DMS 273 (cell line): Measurements from ENCODE around the gene TECPR2.

ENCODE experiments used
- DNase-seq: peaks from one replicate; lab custom pipeline; 2025; ENCODE audit not compliant: unreplicated experiment; lab: John Stamatoyannopoulos, UW

TECPR2 gene

DNA sequence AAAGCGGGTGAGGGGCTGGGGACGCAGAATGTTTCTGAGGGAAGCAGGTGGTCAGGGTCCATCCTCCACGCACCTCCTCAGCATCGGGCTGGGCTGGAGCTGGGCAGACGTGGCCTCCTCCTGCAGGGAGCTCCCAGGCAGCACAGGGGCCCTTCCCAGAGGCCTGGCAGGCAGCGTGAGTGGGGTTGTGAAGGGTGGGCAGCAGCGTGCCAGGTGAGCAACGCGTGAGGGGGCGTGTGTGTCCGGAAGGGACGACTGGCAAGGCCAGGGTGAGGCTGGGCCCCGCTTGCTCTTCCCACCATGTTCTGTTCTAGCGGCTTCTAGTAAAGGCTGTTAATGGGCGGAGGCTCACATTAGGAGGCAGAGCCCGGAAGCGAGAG, 129.8 kb downstream of the TECPR2 start:
- DNase-seq, result no peak

DNA sequence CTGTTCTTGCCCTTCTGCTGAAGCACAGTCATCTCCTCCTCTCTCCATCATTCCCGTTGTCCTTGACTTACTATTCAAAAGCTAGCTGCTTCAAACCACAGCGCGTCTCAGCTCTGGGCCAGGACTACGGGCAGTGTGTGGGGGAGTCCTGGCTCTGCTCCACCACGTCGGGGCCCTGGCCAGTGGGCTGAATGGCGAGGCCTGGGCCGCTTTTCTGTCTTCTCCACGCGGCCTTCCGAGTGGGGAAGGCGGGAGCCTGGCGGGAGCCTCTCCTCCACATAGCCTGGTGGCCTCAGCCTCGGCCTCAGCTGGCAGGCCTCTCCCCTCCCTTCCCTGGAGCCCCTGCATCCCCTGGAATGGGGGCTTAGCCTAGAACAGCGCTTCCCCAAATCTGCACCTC, 130.4 kb downstream of the TECPR2 start:
- no peak for DNase-seq

DNA sequence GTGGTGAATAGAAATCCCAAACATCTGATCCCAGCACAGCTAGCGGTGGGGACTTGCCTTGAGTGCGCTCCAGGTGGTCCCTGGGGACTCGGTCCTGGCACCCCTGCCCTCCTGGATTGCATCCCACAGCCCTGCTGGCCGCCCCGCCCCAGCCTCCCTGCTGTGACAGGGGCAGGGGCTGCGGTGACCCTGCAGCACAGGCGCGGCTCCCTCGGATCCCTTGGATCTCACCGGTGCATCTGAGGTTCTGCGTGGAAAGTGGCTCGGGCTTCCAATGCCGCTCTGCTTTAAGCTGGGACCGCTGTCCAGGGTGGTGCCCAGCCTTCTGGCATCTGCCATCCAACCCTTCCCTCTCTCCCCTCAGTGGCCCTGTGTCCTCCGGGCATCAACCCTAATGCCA, 130.8 kb downstream of the TECPR2 start:
- DNase-seq, result no peak

DNA sequence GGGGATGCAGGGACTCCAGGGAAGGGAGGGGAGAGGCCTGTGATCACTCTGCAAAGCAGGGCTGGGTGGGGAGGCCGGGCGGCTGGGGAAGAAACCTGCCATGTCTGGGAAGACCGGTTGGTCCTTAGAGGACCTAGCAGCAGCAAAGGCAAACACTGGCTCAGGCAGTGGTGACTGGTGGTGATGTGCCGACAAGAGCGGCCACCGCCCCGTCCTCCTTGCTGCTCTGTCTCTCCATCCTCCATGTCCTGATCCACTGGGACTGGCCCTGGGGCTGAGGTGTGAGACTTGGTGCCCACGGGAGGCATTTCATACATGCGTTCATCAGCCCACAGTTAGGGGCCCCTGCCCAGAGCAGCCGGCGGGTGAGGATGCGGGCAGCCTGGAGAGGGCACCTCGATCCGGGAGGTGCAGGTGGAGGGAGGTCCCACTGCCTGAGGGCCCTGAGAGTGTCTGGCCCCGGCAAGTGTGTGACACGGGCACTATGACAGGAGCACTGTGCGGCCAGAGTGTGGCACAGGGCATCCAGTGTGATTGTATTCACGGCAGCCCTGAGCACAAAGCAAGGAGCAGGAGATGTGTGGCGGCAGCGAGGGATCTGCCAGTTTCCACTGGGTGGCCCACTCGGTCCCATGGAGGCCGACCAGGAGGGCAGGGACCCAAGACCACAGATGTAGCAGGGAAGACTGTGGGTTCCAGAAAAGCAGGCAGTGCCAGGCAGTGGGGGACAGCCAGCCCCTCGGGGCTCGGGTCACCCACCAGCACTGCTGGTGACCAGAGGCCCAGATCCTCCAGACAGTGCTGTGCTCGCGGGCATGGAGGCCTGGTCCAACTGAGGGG, 133.0 kb downstream of the TECPR2 start:
- no peak for DNase-seq

DNA sequence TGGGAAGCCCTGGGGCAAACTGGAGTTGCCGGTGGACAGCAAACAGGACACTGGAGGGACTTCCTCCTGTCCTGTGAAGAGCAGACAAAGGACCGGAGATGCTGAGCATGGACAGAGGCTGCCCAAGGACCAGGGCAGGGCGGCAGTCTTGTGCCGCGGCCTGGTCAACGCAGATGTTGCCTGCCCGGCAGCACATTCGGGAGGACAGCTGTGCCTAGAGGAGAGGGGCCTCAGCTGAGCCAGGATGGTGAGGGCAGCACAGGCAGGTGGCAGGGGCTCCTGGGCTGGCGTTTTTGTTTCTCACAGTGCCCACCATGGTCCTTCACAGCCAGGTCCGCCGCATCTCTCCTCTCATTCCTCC, 133.6 kb downstream of the TECPR2 start:
- no peak for DNase-seq

DNA sequence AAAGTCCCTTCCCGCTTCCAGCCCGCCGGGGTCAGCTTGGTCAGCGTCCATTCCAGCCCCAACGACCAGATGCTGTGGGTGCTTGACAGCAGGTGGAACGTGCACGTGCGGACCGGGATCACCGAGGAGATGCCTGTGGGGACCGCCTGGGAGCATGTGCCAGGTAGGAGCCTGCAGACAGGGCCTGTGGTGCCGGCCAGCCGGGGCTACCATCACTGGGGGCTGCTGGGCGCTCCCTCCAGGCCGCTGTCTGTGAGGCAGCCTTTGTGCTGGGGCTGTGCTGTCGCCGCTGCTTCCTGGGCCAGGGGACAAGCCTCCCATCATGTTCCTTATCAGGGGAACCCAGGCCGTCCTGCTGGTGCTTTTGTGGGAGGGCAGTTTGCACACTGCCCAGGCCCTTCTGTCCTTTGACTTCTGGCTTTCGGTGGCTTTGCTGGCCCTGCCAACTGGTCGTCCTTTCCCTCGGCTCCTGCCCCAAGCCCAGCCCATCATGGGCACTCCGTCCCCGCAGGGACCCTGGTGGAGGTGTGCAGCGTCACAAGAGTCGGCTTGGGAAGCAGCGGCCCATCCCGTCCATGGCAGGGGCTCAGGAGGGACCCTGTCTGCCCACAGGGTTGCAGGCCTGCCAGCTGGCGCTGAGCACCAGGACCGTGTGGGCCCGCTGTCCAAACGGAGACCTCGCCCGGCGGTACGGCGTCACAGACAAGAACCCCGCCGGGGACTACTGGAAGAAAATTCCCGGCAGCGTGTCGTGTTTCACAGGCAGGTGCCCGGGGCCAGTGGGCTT, 134.4 kb downstream of the TECPR2 start:
- DNase-seq, result no peak

DNA sequence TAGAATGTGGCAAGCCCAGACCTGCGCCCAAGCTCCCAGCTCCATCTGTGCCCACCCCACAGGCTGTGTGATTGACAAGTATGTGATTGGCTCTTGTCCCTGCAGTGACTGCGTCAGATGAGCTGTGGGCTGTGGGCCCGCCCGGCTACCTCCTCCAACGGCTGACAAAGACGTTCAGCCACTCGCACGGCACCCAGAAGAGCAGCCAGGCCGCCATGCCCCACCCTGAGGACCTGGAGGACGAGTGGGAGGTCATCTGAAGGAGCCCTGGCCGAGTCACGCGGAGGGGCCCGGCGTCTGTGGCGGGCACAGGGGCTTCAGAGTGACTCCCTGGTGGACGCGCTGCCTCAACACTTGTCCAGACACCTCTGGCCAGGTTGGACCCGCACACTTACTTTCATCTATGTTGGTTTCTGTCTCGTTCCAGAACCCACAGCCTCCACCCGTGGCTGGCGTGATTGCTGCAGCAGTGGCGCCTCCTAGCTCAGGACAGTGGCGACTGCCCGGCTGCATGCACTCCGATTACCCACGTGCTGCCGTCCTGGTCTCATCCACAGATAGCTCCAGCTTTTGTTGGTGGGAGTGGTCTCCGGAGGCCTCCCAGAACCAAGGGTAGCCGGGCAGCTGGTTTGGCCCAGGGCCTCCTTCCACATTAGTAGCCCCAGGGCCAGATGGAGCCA, 135.4 kb downstream of the TECPR2 start:
- peak; percentile 29 for DNase-seq

DNA sequence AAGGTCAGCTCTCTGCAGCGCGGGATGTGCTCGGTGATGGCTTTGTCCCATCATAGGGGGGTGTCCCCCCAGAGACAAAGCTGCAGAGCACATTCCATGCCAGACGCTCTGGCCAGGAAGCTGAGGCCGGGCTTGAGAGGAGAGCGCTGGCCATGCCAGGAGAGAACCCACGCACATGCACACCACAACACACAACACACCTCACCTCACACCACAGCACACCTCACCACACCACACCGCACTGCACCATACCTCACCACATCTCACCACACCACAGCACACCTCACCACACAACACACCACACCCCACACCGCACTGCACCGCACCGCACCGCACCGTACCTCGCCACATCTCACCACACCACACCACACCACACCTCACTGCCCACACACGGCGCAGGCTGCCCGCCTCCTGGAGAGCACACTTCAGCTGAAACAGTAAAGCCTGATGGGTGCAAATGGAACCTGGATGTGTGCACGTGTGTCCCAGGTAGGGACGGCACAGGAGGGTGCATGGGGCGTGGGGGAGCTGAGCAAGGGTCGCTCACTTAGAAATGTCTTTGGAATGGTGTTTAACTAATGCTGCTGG, 136.0 kb downstream of the TECPR2 start:
- DNase-seq, result no peak

DNA sequence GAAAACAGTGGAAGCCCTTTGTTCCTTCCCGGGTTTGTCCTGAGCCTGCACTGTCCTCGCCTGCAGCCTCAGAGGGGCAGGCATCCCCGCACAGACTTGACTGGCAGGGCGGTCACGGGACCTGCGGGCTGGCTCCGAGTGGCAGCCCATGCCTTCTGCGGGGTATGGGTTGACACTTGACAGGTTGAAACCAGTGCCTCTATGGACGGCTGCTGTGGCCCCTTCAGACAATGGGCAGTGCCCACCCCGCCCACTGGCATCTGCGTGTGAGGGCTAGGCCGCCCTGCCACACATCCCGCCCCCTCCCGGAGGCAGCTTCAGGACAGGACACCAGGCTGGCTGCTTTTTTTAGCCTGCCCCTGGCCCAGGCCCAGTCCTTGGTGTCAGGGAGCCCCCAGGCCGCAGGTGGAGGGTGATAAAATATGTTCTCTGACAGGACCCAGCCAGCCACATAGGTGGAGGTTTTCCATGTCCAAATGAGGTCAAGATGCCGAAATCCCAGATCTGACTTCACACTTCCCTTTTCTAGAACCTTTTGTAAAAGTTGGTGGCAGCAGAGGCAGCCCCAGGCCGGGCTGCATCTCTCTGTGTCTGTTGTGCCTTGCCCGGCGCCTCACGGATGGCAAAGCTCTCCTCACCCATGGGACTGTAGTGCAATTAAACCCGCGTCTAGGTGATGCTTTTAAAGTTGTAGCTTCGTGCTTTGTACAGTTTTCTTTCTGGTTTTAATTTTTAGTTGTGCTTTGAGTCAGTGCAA, 136.8 kb downstream of the TECPR2 start:
- no peak for DNase-seq

DNA sequence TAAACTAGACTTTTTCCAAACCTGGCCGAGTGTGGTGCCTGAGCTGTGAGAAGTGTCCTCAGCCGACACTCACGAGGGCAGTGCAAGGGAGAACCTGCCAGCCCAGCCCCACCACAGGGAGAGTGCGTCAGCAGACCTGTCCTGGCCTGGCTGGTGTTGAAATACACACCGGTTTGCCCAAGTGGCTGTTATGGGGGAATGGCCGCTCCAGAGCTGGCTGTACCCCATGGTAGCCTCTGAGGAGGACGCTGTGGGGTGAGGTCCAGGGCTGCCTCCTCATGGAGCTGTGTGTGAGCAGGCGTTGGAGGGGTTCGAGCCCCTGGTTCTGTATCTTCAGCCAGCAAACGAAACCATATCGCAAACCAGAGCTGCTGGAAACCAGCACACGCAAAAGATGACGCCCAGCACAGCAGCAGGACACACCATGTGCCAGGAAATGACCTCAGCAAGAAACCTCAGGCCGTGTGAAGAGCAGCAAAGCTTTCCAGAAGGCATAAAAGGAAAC, 137.5 kb downstream of the TECPR2 start:
- no peak for DNase-seq

DNA sequence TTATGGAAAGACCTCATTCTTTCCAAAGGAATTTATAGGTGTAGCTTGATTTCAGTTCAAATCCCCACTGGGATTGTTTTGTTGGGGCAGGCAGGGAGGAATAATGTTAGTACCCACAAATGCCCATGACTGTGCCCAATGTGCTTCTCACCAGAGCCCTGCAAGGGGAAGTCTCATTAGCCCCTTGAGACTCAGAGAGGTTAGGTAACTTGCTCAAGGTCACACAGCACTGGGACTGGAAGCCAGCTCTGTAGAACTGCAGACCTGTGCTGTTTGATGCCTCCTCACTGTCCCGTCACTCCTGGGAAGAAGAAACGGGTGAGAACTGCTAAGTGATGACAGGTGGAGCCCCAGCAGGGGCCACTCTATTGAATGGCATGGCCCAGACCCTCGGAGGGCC, 138.0 kb downstream of the TECPR2 start:
- no peak for DNase-seq

DNA sequence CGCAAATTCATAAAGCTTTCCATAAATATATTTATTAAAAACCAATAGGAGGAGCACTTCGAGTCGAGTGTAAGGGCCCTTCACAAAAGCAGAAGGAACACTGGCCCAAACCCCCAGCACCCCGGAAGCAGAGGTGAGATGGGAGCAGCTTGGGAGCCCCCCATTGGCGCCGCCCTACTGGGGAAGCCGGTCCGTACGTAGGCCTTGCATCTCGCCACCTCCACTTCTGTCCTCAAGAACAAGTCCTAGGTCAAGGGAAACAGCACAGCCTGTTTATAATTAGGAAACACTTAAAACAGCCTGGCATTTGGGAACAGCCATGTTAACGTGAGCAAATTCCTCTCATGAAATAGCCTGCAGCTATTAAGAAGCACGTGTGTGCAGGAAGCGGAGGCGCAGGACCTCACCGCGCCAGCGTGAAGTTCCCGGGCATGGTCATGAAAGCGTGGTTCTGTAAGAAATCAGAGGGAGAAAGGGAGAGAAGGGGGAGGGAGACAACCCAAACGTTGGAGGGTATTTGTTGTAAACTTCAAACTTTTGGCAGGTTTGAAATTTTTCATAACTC, 139.1 kb downstream of the TECPR2 start:
- no peak for DNase-seq

DNA sequence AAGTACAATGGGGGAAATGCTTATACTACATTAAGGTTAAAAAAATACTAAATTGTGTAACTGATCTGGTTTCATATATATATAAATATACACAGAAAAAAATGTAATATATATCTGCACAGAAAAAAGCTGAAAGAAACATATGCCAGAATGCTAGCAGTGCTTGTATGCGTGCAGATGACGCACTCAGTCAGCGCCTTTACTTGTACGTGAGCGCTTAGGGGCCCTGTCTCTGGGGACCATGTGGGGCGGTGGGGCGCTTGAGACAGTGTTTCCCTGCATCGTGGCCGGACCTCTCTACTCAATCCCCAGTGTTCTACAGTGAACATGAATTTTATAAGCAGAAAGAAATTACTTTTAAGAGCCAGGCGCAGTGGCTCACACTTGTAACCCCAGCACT, 139.8 kb downstream of the TECPR2 start:
- DNase-seq, result no peak

DNA sequence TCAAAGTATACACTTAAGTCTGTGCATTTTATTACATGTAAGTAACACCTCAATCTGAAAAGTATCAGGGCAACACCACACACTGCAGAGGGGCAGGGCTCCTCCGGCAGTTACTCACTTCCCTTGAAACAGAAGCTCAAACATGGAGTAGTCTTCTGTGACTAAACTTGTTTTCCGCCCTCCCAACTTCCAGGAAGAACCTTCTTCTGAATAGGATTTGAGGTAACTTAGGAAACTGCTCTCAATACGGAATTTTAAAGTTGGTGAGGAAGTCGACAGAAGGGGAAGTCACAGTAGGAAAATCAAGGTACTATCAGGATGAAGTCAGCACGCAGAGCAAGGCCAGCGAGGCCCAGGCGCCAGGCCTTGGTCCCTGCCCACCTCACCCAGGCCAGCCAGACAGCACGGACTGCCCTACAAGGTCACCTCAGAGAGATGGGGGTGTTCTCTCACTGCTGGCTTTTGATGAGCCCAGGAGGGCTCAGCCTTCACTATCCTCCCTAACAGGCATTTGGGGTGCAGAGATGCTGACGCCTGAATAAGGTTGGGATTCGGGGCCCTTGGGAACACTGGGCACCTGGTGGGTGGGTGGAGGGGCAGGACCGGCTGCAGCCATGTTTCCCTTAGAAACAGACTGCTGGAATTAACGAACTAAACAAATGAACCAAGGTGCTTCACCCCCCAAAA, 141.0 kb downstream of the TECPR2 start:
- DNase-seq, result no peak

DNA sequence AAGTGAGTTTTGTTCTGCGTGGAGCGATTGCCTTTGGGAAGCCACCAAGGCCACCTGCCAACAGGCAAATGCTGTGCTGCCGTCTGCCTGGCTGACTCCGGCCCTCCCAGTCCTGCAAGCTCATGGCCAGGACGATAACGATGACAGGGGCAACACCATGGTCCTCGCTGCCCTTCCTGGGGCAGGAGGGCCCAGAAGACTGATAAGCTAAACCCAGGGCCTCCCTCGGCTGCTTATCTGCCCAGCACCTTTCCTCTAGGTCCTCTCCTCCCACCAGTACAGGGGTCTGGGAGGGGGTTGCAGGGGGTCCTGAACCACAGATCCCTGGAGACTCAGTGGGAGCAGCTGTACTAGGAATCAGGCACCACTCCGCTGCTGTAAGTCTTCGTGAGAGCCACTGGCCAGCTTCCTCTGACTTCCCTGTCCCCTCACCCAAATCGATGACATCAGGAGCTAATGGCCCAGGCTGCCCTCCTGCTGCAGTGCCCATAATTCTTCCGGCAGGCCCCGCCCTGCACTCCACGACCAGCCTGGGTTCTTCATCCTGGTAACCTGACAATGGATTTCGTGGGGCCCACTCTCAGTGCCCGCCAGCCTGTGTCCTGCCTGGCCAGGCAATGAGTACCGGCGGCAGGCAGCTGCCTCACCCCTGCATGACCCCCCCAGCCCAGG, 141.7 kb downstream of the TECPR2 start:
- DNase-seq, result no peak

DNA sequence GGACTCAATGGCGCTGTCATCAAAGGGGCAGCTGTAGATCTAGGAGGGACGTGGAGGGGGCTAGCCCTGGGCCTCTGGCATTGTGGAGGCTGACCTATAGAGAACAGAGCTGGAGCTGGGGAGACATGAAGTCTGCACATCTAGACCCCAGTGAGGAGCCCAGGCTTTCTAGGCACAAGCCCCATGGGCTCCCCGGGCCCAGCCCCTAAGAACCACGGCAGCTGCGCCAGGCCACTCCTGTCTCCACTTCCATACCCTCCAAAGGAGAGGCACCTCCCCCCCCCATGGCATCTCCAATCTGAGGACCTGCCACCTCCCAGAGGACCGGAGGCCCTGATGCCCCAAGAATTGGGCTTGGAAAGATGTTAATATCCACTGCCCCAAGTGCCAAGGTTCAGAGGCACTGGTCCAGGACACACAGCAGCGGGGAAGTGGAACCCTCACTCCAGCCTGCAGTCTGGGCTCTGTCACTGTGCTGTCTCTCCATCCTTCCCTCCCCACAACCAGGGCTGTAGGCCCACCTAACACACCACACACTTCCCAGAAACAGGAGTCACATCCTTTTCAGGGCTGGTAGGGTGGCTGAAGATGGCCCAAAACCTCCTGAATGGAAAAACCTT, 142.4 kb downstream of the TECPR2 start:
- DNase-seq, result no peak

DNA sequence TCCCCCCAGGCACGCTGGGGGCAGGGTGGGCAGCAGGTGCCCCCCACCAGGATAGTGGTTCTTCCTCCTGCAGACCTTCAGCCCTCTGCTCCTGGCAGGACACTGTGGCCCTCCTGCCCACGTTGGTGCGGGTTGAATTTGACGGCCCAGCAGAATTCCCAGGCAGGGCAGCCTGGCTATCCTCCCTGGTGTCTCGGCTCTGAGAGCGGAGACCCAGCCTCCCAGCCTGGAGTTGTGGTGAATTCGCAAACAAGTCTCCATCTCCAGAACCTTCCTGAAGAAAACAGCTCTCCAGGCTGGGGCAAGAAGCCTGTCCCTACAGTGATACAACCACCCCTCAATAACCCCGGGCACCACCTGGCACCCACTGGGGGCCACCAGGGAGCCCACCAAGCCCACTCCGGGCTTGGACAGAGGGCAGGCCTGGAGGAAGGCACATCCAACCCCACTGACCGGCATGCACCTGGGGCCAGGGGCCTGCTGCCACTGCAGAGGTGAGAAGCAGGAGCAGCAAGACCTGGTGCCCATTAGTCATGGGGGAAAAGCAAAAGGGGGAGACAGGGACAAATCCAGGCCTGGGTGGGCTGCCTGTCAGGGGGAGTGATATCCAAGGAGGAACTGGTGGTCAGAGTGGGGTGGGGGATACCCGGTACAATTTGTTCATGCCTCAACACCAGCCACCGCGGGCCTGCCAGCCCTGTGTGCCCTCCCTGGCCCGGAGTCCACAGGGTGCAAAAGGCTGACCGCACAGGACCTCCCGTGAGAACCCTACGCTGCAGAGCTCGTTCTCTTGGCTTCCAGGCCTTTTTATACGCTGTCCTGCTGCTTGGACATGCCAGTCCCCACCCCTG, 143.3 kb downstream of the TECPR2 start:
- no peak for DNase-seq

DNA sequence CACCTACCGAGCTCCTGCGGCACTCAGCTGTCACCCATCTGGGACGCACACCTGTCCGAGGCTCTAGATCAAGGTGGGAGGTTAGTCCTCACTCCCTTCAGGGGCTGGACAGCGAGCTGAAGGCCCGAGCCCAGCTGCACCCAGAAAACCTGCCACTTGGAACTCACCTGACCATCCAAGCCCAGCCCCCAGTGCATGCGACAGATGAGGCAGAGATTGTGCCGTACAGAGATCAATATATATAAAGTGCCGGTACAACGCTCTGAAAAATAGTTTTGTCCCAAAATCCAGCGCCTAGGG, 143.8 kb downstream of the TECPR2 start:
- DNase-seq, result no peak
